ENCODE measurements around the gene DEDD2. TPM values are rescaled to one million over a fixed set of nuclear protein-coding genes. Genes with fewer than 3 reads are reported as not detected.

The DEDD2 gene
- total and polyA plus RNA-seq, 10 of the 15 experiments (the other 5 are each of a cell fraction or from before 2014, with no cell fraction given) = 2.5 to 24.7 (median 17.6) TPM

GRCh38 chr19:42254850-42255765, 37.6 kb upstream of the DEDD2 start, which contains the start of gene ERF (continued):
- peak; percentile 91 for TF ChIP-seq LARP7 (IDR thresholded peaks at IDR 0.05)
- TF ChIP-seq CREM (IDR thresholded peaks at IDR 0.05; ENCODE audit: low read depth) = peak; percentile 80
- no peak for TF ChIP-seq SP1 (IDR thresholded peaks at IDR 0.05; ENCODE audit: low read depth, low read length)
- peak; percentile 89 for TF ChIP-seq POLR2A (IDR thresholded peaks at IDR 0.05; ENCODE audit: low read depth, low read length)
- TF ChIP-seq NKRF (conservative IDR thresholded peaks at IDR 0.05) = peak; percentile 70
- TF ChIP-seq PML (IDR thresholded peaks at IDR 0.05; ENCODE audit: low read length) = no peak
- peak; percentile 94 for TF ChIP-seq CREB1 (IDR thresholded peaks at IDR 0.05; ENCODE audit: low read depth)
- TF ChIP-seq PAX8 (IDR thresholded peaks at IDR 0.05) = no peak
- peak; percentile 91 for TF ChIP-seq DPF2 (IDR thresholded peaks at IDR 0.05)
- TF ChIP-seq, protein P1, sequence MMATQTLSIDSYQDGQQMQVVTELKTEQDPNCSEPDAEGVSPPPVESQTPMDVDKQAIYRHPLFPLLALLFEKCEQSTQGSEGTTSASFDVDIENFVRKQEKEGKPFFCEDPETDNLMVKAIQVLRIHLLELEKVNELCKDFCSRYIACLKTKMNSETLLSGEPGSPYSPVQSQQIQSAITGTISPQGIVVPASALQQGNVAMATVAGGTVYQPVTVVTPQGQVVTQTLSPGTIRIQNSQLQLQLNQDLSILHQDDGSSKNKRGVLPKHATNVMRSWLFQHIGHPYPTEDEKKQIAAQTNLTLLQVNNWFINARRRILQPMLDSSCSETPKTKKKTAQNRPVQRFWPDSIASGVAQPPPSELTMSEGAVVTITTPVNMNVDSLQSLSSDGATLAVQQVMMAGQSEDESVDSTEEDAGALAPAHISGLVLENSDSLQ (IDR thresholded peaks at IDR 0.05) = no peak
- TF ChIP-seq SREBF1 (IDR thresholded peaks at IDR 0.05; ENCODE audit: low read length) = no peak
- peak; percentile 48; the same call in 1 of the 2 replicates for TF ChIP-seq SMARCA5 (IDR thresholded peaks at IDR 0.05)

Data from GM12878 (cell line).